ENCODE data around the gene WWC2. TPM values are rescaled to one million over a fixed set of nuclear protein-coding genes. Genes with fewer than 3 reads are reported as not detected.

WWC2 gene
- polyA plus RNA-seq, 6 donors from 2014 or later = 0.07 to 0.88 (median 0.22) TPM; not detected in 1

DNA sequence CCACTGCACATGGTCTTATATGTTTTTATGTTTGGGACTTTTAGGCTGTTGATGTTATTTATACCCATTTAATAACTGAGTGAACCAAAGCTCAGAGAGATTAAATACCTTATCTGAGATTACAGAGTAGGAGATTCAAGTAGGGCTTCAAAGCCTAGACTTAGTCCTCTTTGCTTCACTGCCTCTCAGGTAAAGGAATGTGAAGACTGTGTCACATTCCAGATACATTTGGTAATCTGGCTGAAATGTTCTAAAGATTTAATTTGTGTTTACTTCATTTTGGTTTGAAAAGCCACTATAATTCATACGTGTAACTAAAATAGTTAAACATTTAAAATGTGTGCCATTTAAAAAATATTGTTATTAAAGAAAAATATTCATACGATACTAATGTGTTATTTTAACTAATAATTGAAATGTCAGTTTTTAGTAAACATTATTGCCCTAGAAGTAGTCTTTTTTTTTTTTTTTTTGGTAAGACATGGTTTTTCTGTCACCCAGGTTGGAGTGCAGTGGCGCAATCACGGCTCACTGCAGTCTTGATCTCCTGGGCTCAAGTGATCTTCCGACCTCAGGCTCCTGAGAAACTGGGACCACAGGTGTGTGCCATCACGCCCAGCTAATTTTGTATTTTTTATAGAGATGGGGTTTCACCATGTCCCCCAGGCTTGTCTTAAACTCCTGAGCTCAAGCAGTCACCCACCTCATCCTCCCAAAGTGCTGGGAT, 54.3 kb downstream of the WWC2 start:
- Mint-ChIP-seq H3K9me3 (no peaks in the 10 kb centered on the region), H3K36me3 (no peaks in the 10 kb centered on the region), H3K27me3 (peaks cover 0 to 13% (median 9%) of the 10 kb centered on the region in 3 donors), H3K4me3 (no peak overlapping the region), H3K27ac (no peak overlapping the region), H3K4me1 (no peaks in the 10 kb centered on the region)
- DNase-seq (no peak), ATAC-seq (ENCODE audit: low read depth in 2 of 2) (no peak)

DNA sequence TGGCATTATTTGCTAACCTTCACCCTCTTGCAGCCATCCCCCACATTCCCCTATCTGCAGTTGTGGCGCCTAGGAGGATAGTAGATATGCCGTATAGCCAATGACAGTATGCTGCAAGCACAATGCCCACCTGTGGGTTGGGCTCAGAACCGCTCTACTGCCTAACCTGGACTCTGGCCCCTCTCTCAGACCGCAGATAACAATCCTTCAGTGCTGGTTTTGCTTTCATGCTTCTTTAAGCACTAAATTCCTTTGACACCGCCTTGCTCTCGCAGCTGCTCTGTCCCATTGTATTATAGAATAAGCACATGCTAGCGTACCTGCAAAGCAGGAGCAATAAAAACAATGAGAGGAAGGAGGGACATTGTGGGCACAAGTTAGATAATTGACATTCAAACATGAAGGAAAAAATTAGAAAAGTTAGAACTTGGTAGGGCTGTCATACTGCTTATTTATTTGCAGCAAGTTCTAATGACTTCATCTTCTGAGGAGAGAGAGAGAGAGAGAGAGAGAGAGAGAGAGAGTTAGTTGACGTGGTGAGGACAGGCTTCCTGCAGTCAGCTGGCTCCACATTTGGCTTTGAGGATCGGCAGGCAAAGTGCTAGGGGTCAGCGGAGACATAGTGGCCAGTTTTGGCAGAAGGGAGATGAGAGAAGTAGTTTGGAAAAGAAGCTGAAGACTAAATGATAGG, 55.8 kb downstream of the WWC2 start:
- ATAC-seq (ENCODE audit: low read depth in 2 of 2) (no peak), DNase-seq (no peak)
- H3K27me3 Mint-ChIP-seq = peaks cover 0 to 14% (median 9%) of the 10 kb centered on the region in 3 donors
- no peaks in the 10 kb centered on the region for H3K9me3 Mint-ChIP-seq
- no peaks in the 10 kb centered on the region for H3K4me1 Mint-ChIP-seq
- no peak overlapping the region for H3K4me3 Mint-ChIP-seq
- no peak overlapping the region for H3K27ac Mint-ChIP-seq
- no peaks in the 10 kb centered on the region for H3K36me3 Mint-ChIP-seq

DNA sequence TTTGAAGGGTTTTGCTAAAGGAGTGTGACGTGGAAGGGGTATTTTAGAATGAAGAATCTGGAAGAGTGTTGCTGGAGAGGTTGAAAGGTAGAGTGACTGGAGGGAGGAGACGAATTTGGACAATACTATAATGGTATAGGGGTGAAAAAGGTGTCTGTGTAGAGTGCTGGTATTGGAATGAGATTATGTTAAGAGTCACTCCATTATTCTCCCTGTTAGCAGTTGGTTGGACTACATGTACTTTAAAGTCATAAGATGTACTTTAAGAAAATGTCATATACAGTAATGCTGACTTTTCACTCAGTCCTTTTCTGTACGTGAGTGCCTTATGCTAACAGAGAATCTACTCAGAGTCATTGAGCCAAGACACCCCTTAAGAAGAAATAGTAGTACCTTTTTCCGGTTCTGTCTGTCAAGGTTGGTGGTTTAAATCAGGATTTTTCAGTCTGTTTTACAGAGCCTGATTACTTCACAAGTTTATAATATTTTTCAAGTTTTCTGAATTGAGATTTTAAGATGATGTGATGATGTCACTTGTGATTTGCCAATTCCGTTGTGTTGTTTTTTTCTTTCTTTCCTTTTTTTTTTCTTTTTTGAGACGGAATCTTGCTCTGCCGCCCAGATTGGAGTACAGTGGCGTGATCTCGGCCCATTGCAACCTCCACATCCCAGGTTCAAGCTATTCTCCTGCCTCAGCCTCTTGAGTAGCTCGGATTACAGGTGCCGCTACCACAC, 56.6 kb downstream of the WWC2 start:
- Mint-ChIP-seq H3K4me3 (no peak overlapping the region), H3K4me1 (no peaks in the 10 kb centered on the region), H3K27me3 (peaks cover 0 to 14% (median 9%) of the 10 kb centered on the region in 3 donors), H3K36me3 (no peaks in the 10 kb centered on the region), H3K9me3 (no peaks in the 10 kb centered on the region), H3K27ac (no peak overlapping the region)
- ATAC-seq (ENCODE audit: low read depth in 2 of 2) = no peak
- DNase-seq = no peak

DNA sequence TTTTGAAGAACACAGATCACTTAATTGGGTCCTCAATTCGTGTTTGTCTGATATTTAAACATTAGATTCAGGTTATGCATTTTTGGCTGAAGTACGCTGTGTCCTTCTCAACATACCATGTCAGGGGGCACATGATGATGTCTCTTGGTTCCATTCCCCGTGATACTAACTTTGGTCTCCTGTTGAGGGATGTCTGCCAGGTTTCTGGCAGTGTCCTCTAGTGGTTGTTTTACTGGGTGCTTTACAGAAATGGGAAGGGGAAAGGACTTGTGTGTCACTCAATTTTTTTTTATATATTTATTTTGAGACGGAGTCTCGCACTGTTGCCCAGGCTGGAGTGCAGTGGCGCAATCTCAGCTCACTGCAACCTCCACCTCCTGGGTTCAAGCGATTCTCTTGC, 58.2 kb downstream of the WWC2 start:
- no peak overlapping the region for H3K27ac Mint-ChIP-seq
- DNase-seq (no peak), ATAC-seq (ENCODE audit: low read depth in 2 of 2) (no peak)
- no peaks in the 10 kb centered on the region for H3K4me1 Mint-ChIP-seq
- H3K9me3 Mint-ChIP-seq = no peaks in the 10 kb centered on the region
- H3K27me3 Mint-ChIP-seq = peaks cover 0 to 14% (median 9%) of the 10 kb centered on the region in 3 donors
- no peaks in the 10 kb centered on the region for H3K36me3 Mint-ChIP-seq
- no peak overlapping the region for H3K4me3 Mint-ChIP-seq

DNA sequence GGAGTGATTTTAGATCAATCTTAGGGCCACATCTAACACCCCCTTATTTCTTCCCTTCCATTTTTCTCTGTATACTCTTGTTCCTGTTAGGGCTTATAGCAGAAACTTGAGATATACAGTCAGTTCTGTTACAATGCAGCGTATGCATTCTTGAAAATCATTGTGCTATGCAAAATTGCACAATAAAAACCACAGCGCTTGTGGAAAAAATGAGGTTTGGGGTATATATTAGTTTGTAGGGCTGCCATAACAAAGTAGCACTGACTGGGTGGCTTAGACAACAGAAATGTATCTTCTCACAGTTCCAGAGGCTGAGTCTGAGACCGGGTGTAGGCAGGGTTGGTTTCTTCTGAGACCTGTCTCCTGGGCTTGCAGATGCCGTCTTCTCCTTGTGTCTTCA, 59.0 kb downstream of the WWC2 start:
- no peak overlapping the region for H3K4me3 Mint-ChIP-seq
- no peaks in the 10 kb centered on the region for H3K4me1 Mint-ChIP-seq
- no peaks in the 10 kb centered on the region for H3K36me3 Mint-ChIP-seq
- H3K9me3 Mint-ChIP-seq = no peaks in the 10 kb centered on the region
- peaks cover 0 to 14% (median 9%) of the 10 kb centered on the region in 3 donors for H3K27me3 Mint-ChIP-seq
- no peak for DNase-seq
- ATAC-seq (ENCODE audit: low read depth in 2 of 2) = no peak
- no peak overlapping the region for H3K27ac Mint-ChIP-seq

DNA sequence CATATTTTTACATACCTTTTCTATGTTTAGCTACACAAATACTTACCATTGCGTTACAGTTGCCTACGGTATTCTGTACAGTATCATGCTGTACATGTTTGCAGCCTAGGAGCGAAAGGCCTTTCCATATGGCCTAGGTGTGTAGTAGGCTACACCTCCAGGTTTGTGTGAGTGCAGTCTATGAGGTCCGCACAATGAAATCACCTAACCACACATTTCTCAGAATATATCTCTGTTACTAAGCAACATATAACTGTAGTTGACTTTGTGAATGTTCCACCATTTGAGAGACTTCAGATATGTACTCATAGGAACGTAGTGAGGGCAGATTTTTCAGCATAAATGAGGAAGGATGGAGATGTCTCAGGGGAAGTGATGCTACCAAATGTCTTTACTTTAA, 62.6 kb downstream of the WWC2 start:
- peaks cover 0 to 17% (median 9%) of the 10 kb centered on the region in 3 donors for H3K27me3 Mint-ChIP-seq
- no peaks in the 10 kb centered on the region for H3K9me3 Mint-ChIP-seq
- no peak overlapping the region for H3K4me3 Mint-ChIP-seq
- H3K4me1 Mint-ChIP-seq = no peaks in the 10 kb centered on the region
- DNase-seq (no peak), ATAC-seq (ENCODE audit: low read depth in 2 of 2) (no peak)
- no peaks in the 10 kb centered on the region for H3K36me3 Mint-ChIP-seq
- no peak overlapping the region for H3K27ac Mint-ChIP-seq

DNA sequence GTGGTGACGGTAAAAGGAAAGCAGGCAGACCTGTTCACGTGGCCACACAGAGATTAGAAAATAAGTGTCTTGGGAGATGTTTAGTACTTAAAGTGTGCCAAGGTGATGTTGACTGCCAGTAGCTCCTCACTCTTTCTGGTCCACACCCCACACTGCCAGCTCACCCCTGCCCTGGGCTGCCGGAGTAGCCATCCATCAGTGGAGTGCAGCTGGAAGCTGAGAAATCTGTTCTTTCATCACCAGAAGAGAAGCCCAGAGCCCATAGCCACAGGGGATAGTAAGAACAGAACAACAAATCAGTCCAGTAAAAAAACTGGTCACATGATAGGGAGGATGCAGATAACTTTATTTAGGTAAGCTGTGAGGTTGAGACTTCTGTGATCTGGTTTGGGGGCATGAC, 64.1 kb downstream of the WWC2 start:
- Mint-ChIP-seq H3K4me1 (no peaks in the 10 kb centered on the region), H3K4me3 (no peak overlapping the region)

DNA sequence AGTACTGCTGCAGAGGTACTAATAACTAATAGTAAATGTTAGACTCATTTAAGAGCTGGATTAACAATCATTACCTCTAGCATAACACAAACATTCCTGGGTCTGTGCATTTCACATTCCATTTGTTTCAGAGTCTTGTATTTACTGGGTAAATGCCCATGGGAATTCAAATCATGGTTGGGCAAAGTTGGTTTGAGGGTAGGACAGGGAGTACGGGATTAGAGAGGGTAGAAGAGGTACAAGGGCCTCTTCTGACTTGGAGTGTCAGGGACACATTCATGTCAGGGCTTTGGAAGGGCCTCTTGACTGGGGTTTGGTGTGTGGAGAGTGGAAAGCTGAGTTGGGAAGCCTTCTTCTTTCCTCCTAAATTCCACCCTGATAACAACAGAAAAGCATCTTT, 65.9 kb downstream of the WWC2 start:
- Mint-ChIP-seq H3K27me3 (peaks cover 0 to 8% (median 4%) of the 10 kb centered on the region in 3 donors), H3K9me3 (peaks cover 0 to 2% (median 0%) of the 10 kb centered on the region in 7 donors), H3K36me3 (no peaks in the 10 kb centered on the region), H3K27ac (no peak overlapping the region), H3K4me1 (no peaks in the 10 kb centered on the region), H3K4me3 (no peak overlapping the region)
- DNase-seq = no peak
- ATAC-seq (ENCODE audit: low read depth in 2 of 2) = no peak

More for the DNA sequence above, 64.1 kb downstream of the WWC2 start:
- Mint-ChIP-seq H3K27ac (no peak overlapping the region), H3K36me3 (no peaks in the 10 kb centered on the region), H3K27me3 (peaks cover 0 to 10% (median 8%) of the 10 kb centered on the region in 3 donors), H3K9me3 (peaks cover 0 to 2% (median 0%) of the 10 kb centered on the region in 7 donors)
- no peak for ATAC-seq (ENCODE audit: low read depth in 2 of 2)
- DNase-seq = no peak

DNA sequence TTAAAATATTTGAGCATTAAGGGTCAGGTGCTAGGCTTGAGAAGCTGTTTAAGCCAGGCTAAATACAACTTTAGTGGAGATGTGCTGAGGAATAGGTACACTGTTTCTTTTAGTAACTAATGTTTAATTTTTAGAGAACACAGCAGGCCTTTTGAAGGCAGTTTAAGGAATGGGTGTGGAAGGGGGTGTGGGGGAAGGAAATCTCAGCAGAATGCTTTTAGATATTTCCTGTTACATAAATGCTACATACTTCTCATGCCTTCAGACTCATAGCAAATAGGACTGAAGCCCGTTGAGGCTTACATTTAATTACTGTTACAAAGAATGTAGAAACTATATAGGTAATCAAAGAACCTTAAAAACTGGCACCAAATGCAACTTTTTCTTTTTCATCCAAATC, 66.3 kb downstream of the WWC2 start:
- DNase-seq = no peak
- no peak overlapping the region for H3K4me3 Mint-ChIP-seq
- H3K36me3 Mint-ChIP-seq = no peaks in the 10 kb centered on the region
- peaks cover 0 to 8% (median 4%) of the 10 kb centered on the region in 3 donors for H3K27me3 Mint-ChIP-seq
- no peak for ATAC-seq (ENCODE audit: low read depth in 2 of 2)
- no peaks in the 10 kb centered on the region for H3K4me1 Mint-ChIP-seq
- peaks cover 0 to 2% (median 0%) of the 10 kb centered on the region in 7 donors for H3K9me3 Mint-ChIP-seq
- no peak overlapping the region for H3K27ac Mint-ChIP-seq

DNA sequence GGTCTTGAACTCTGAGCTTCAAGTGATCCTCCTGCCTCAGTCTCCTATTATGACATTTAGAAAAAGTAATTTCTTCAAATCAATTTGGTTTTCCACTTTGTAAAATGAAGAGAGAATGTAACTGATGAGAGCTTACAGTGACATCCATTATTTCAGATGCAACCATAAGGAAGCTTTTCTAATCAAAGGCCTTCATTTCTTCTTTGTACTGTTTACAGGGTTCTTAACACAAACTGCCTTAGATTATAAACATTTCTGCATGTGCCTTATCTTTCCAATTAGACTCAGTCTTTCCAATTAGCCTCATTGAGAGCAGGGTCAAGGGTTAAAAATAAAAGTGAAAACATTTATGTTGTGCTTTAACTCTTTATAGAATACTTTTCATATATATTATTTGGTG, 71.8 kb downstream of the WWC2 start:
- ATAC-seq (ENCODE audit: low read depth in 2 of 2) (no peak), DNase-seq (no peak)
- peaks cover 0 to 4% (median 0%) of the 10 kb centered on the region in 7 donors for H3K9me3 Mint-ChIP-seq
- no peak overlapping the region for H3K27ac Mint-ChIP-seq
- no peaks in the 10 kb centered on the region for H3K36me3 Mint-ChIP-seq
- H3K4me1 Mint-ChIP-seq = no peaks in the 10 kb centered on the region
- no peak overlapping the region for H3K4me3 Mint-ChIP-seq
- peaks cover 8 to 9% (median 8%) of the 10 kb centered on the region in 3 donors for H3K27me3 Mint-ChIP-seq

DNA sequence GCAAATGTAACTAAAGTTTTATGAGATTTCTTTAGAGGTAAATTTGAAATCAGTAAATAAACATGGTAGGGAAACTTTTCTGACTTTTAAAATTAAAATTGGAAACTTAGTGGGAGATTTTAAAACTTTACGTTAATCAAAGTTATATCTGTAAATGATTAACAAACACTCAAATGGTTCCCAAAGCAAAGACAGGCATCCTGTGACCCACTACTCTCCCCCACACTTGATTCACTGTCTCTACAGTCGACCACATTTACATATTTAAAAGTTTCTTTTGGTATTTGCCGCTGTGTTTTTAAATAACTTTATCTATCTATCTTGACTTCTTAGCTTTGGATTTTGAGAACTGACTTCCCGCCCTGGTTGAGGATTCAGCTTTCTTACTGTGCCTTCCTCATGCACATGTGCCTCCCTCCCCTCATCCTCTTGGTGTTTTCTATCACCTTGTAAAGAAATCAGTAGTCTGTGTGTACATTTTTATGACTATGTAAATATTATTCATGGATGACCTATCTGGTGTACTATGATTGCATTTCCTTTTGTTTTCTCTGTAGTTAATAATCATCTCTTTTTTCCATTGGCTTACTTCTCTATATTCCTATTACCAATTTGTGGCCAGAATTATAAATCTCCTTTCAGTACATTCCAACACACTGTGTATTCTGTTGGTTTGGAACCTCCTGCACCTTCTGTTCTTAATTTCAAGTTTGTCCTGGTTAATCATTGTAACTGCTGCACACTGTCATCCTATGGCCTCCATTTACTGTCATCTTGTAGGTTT, 72.6 kb downstream of the WWC2 start:
- DNase-seq = no peak
- no peak for ATAC-seq (ENCODE audit: low read depth in 2 of 2)
- peaks cover 8 to 10% (median 8%) of the 10 kb centered on the region in 3 donors for H3K27me3 Mint-ChIP-seq
- peak overlapping the region in 1 of 6 donors; percentile 2 for H3K27ac Mint-ChIP-seq
- no peak overlapping the region for H3K4me3 Mint-ChIP-seq
- no peaks in the 10 kb centered on the region for H3K4me1 Mint-ChIP-seq
- H3K36me3 Mint-ChIP-seq = no peaks in the 10 kb centered on the region
- H3K9me3 Mint-ChIP-seq = peaks cover 0 to 4% (median 0%) of the 10 kb centered on the region in 7 donors

DNA sequence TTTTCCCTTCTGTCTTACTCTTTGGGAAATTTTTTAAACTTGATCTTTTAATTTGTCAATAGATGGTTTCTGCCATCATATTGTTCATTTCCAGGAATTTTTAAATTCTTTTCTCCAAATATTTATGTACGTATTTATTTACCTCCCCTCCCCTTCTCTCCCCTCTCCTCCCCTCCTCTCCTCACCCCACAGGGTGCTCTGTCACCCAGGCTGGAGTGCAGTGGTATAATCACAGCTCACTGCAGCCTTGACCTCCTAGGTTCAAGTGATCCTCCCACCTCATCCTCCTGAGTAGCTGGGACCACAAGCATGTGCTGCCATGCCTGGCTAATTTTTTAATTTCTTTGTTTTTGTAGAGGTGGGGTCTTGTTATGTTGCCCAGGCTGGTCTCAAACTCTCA, 73.8 kb downstream of the WWC2 start:
- H3K27ac Mint-ChIP-seq = no peak overlapping the region
- no peak overlapping the region for H3K4me3 Mint-ChIP-seq
- ATAC-seq (ENCODE audit: low read depth in 2 of 2) = no peak

More for the DNA sequence above, 73.8 kb downstream of the WWC2 start:
- DNase-seq = no peak
- Mint-ChIP-seq H3K36me3 (no peaks in the 10 kb centered on the region), H3K4me1 (no peaks in the 10 kb centered on the region), H3K27me3 (peaks cover under 1 to 10% (median 8%) of the 10 kb centered on the region in 3 donors), H3K9me3 (peaks cover 0 to 3% (median 0%) of the 10 kb centered on the region in 7 donors)

Measured in naive B cell (primary cell).